ENCODE measurements around the gene PCMTD2. TPM values are rescaled to one million over a fixed set of nuclear protein-coding genes. Genes with fewer than 3 reads are reported as not detected.

Gene PCMTD2
- total RNA-seq, 2 donors from 2014 or later, result 83.3 to 180 TPM

DNA sequence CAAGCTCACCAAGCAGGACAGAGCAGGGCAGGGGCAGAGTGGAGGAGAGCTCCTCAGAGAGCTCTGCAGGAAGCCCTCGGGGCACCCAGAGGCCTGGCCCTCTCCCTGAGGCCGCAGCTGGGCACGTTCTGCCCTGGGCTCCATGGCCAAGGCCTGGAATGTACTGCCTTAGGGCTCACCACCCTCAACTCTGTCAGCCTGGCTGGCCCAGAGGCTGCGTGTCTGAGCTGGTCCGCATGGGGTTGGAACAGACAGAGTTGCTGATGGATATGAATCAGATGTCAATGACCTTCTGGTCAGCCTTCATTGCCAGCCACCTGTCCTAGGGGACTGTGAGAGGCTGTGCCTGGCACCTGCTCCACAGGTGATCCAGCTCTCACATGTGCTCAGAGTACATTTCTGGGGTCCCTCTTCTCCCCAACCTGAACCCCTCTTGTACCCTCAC lies 33.2 kb upstream of the PCMTD2 start:
- Histone ChIP-seq H3K4me3 (no peak overlapping the region), H3K27me3 (no peaks in the 10 kb centered on the region), H3K27ac (no peak overlapping the region), H3K4me1 (peaks cover 0 to 44% of the 10 kb centered on the region in 2 donors), H3K36me3 (no peaks in the 10 kb centered on the region), H3K9me3 (no peaks in the 10 kb centered on the region)
- TF ChIP-seq, protein P1, sequence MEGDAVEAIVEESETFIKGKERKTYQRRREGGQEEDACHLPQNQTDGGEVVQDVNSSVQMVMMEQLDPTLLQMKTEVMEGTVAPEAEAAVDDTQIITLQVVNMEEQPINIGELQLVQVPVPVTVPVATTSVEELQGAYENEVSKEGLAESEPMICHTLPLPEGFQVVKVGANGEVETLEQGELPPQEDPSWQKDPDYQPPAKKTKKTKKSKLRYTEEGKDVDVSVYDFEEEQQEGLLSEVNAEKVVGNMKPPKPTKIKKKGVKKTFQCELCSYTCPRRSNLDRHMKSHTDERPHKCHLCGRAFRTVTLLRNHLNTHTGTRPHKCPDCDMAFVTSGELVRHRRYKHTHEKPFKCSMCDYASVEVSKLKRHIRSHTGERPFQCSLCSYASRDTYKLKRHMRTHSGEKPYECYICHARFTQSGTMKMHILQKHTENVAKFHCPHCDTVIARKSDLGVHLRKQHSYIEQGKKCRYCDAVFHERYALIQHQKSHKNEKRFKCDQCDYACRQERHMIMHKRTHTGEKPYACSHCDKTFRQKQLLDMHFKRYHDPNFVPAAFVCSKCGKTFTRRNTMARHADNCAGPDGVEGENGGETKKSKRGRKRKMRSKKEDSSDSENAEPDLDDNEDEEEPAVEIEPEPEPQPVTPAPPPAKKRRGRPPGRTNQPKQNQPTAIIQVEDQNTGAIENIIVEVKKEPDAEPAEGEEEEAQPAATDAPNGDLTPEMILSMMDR (IDR thresholded peaks at IDR 0.05), result no peak
- no peak for DNase-seq (ENCODE audit: low spot score)

DNA sequence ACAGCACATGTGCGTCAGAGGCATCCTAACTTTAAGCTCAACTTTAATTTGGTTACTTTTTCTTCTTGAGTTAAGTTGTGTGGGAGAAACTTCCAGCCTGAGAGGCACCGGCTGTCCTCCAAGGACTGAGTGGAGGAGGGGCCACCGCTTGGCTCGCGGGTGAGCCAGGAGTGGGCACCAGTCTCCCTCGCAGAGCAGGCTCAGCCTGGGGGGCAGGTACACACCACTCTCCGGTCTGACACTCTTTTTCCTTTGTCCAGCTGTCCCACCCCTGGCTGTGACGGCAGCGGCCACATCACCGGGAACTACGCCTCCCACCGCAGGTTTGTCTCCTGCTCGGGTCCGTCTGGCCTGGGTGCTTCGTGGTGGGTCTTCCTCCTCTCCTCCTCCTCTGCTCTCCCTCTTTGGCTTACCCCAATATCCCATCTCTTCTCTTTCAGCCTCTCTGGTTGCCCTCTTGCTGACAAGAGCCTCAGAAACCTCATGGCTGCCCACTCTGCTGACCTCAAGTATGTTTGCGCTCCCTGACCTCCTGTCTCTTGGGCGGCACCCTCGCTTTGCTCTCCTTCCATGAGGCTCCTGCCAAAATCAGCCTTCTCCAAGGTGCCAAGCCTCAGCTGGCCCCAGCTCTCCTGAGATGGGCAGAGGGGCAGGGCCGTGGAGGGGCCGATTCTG lies 32.6 kb upstream of the PCMTD2 start:
- DNase-seq (ENCODE audit: low spot score), result no peak
- H3K4me3 ChIP-seq, result no peak overlapping the region
- TF ChIP-seq, protein P1 (IDR thresholded peaks at IDR 0.05), result no peak
- no peaks in the 10 kb centered on the region for H3K27me3 ChIP-seq
- H3K4me1 ChIP-seq, result peaks cover 0 to 40% of the 10 kb centered on the region in 2 donors
- H3K9me3 ChIP-seq, result no peaks in the 10 kb centered on the region
- H3K27ac ChIP-seq, result no peak overlapping the region
- H3K36me3 ChIP-seq, result no peaks in the 10 kb centered on the region

DNA sequence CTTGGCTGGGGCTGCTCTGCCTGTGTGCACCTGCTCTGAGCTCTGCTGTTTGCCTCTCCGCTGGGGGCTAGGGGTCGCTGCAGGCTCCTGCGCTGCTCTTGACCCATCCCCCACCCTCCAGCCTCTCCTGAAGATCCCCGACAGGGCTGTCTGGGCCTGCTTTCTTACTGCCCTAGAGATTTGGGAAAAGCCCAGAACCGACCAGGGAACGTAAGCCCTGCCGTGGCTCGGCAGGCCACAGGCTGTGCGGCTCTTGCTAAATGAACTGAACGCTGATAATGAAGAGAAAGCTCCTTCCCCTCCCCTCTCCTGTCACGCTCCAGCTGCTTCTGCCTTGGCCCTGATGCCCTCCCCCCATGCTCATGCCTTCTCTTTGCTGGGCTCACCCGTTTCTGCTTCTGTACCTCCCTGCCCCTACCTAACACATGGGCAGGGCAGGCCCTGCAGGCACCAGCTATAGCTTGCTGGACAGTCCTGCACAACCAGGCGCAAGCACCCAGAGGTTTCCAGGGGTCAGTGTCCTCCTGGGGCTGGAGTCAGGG lies 32.0 kb upstream of the PCMTD2 start:
- Histone ChIP-seq H3K27ac (peak overlapping the region; percentile 19 to 22), H3K27me3 (no peaks in the 10 kb centered on the region)
- DNase-seq (ENCODE audit: low spot score), result no peak

DNA sequence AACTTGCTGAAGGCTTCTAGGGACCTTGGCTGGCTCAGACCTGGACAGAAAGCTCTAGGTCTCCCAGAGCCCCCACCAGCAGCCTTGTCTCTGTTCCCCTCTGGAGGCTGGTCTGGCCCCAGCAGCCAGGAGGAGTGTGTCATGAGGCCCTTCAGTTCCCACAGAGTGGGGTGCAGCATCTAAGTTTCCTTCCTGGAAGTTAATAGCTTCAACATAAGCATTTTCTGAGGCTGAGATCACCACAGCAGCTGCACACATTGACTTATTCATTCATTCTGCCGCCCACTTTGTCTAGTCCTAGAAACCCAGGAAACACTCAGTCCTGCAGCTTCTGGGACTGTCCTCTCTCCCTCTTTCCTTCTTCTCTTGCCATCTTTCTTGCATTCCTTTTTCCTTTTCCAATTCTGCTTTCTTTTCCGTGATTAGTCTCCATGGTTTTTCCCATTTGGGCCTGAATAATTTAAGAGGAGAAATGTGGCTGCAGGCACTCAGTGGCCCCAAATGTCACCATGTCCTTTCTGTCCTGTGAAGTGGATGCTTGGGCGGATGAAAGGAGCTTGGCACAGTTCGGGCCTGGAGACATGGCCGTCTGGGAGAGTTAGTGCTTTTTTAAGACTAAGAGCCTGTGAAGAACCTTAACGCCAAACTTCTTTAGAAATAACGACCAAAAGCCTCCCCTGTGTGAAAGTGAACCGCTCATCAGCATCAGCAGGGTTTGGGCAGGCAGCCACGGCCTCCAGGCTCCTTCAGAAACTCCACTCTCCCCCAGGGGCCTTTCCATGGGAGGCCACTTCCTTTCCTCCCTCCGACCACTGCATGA lies 31.0 kb upstream of the PCMTD2 start:
- H3K4me3 ChIP-seq, result no peak overlapping the region
- no peaks in the 10 kb centered on the region for H3K9me3 ChIP-seq
- peaks cover 0 to 40% of the 10 kb centered on the region in 2 donors for H3K4me1 ChIP-seq
- peak overlapping the region; percentile 19 to 22 for H3K27ac ChIP-seq
- H3K36me3 ChIP-seq, result no peaks in the 10 kb centered on the region
- TF ChIP-seq, protein P1 (IDR thresholded peaks at IDR 0.05), result no peak
- DNase-seq (ENCODE audit: low spot score), result no peak
- H3K27me3 ChIP-seq, result no peaks in the 10 kb centered on the region

More for the DNA sequence above, 32.0 kb upstream of the PCMTD2 start:
- Histone ChIP-seq H3K36me3 (no peaks in the 10 kb centered on the region), H3K4me3 (no peak overlapping the region), H3K9me3 (no peaks in the 10 kb centered on the region), H3K4me1 (peaks cover 0 to 40% of the 10 kb centered on the region in 2 donors)
- TF ChIP-seq, protein P1 (IDR thresholded peaks at IDR 0.05), result peak in 1 of 2 donors; percentile 67

DNA sequence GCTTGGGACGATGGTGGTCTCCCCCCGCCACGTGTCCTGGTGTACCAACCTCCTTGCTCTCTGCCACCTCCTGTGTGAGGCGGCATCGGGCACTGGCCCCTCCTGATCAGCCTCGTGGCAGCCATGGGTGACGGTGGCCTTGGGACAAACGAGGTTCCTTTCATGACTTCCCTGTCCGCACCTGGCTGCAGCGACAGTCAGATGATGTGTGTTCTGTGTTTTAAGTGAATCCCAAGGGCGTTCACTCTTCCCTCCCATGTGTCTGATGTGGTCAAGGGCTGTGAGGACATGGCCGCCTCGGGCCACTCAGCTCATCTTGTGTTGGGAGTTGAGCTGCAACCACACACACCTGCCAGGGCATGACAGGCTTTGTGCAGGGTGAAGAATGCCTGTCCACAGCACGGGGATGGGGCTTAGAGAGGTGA lies 30.4 kb upstream of the PCMTD2 start:
- H3K27ac ChIP-seq, result peak overlapping the region in 1 of 2 donors; percentile 22
- TF ChIP-seq, protein P1 (IDR thresholded peaks at IDR 0.05), result no peak
- H3K36me3 ChIP-seq, result no peaks in the 10 kb centered on the region
- no peak for DNase-seq (ENCODE audit: low spot score)
- H3K27me3 ChIP-seq, result no peaks in the 10 kb centered on the region
- H3K9me3 ChIP-seq, result no peaks in the 10 kb centered on the region
- H3K4me1 ChIP-seq, result peaks cover 0 to 40% of the 10 kb centered on the region in 2 donors
- no peak overlapping the region for H3K4me3 ChIP-seq

All from right atrium auricular region (tissue), 2 donors.